HG03432 (cell line): ENCODE results near the gene UBAC2.

Experiments
- ATAC-seq: cut with Tn5 transposase; IDR thresholded peaks from one replicate; pipeline ENCODE4 v1.9.1; 2021; ENCODE audit warnings: mild to moderate bottlenecking, moderate library complexity; ENCODE audit not compliant: unreplicated experiment

Gene UBAC2

DNA sequence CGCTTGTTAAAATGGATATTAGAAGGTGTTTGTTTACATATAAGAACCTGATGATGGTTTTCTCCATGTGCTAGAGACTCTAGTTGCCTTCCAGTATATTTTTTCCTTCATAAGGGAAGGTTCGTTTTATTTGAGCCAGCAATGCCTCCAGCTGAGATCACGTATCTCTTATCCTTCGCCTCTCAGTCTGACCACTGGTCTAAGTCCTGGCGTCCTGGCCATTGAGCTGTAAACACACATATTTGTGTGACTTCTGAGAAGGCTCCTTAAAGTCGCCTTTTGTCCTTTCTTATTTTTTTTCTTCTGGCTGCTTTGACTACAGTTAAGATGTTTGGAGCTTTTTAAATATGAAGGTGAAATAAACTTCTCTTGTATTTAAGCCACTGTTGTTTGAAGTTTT, 130.3 kb downstream of the UBAC2 start:
- ATAC-seq: no peak

DNA sequence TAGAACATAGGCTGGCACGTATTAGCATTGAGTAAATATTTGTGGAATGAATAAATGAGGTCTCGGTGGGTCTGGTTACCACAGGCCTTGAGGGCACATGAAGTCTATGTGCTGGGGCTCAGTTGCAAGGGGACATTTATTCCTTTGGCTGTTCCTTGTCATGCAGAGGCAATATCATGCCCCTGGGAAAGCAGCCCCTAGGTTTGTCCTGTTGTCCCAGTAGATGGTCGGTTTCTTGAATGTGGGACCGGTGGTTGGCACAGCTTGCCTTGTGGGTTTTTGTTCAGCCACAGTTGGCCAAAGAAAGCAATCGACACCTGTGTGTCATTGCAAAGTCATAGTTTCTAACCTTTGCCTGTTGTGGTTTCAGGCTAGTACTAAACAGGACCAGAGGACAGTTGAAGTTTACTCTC, 131.2 kb downstream of the UBAC2 start:
- ATAC-seq: peak; percentile 85

GRCh38 chr13:99332456-99332855, 131.8 kb downstream of the UBAC2 start:
- peak; percentile 2 for ATAC-seq

- no peak for ATAC-seq
Observed at GRCh38 chr13:99334221-99334620, 133.6 kb downstream of the UBAC2 start.

- no peak for ATAC-seq
Observed at GRCh38 chr13:99335087-99335486, 134.4 kb downstream of the UBAC2 start.

DNA sequence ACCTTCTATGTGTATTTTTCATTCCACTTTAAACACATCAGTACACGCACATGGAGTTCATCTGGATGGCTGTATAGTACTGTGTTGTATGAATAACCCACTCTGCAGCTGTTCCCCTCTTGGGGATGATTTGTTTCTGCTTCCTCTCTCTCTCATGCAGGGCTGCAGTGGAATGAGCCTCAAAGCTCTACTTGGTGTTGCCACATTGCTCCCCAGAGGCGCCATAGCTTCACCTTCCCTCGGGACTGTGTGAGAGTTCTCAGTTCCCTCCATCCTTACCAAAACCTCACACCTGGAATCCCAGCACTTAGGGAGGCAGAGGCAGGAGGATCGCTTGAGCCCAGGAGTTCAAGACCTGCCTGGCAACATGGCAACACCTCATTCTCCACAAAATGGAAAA, 134.9 kb downstream of the UBAC2 start:
- ATAC-seq: peak; percentile 74

DNA sequence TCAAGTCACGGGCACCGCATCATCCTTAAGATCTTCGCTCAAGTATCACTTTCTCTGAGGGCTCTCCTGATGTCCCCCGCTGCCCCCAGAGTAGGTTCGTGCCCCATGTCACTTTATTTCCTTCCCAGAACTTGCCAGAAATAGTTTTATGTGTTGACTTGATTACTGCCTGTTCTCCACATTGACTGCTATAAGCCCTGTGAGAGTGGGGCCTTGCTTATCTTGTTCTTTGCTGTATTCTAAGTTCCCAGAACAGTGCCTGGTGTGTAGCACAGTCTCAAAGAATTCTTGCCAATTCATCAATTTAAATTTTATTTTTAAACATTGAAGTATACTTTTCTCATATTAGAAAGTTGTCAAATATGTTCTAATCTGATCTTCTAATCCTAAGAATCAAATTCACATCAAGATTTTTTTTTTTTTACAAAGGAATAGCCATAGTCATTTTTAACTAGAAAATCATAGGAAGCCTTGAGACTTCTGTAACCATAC, 138.6 kb downstream of the UBAC2 start:
- ATAC-seq: no peak

DNA sequence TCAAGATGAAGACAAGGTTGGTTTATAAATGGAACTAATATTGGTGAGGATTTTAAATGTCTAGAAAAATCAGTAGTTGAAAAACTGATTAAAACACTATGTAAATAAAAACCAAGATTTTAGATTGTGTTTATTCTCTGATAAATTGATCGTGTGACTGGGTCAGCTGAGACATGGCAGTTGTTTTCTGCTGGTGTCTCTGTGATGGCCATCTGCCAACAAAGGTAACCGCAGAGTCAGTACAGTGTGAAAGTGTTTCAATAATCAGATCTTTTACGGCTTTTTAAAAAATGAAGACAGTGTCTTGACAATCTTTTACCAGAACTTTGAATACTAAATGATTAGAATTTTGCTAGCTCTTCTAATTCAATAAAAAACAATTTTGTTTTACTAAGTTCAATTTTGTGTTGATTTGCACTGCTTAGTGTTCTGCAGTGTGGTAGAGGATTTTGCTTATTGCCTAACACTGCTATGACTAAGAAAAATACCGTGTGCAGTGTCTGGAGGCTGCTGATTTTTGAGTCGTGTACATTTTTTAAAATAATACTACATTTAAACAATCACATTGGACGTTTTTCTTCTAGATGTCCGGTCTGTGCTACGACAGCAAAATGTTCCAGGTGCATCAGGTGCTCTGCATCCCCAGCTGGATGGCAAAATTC, 139.2 kb downstream of the UBAC2 start:
- ATAC-seq: no peak

DNA sequence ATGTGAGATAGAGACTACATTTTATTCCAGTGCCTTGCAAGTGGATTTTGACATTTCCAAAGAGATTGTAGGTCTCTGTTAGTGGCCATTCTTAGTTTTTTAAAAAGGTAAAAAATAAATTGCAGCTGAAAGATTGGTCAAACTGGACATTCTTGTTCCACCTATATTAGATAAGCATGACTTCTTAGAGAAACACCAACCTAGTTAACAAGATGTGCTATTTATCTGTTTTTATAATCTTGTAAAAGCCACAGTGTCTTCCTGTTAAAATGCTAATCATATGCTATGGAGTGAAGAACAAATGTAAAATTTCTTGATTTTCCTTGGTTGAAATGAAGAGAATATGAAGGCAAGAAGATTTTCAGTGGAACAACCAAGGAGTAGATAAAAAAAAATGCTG, 140.0 kb downstream of the UBAC2 start:
- ATAC-seq: no peak

- no peak for ATAC-seq
Observed at GRCh38 chr13:99341969-99342722, 141.5 kb downstream of the UBAC2 start.

DNA sequence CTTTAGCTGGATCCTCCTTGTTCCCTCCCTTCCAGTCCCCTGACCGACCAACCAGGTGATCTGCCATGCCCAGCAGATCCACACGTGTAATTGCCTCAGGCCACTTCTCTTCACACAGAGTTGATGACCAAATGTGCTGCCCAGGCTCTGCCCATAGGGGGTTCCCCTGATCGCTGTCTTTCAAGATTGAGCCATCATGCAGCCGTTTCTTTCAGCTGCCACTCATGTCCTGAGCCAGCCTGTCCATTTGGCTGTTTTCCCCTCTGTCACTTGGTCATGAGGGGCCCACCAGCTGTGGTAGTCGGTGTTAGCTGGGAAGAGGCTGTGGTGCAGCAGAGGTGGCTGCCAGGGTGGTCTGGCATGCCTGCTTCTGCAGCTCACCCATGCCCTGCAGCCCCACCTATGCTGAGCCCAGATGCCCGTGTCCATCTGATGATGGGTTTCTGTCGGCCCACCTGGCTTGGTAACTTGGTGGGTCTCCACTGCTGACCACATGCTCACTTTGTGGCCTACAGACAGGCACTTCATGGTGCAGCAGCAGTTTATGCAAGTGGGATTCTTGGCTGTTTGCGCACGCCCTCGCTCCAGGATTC, 142.2 kb downstream of the UBAC2 start:
- no peak for ATAC-seq

DNA sequence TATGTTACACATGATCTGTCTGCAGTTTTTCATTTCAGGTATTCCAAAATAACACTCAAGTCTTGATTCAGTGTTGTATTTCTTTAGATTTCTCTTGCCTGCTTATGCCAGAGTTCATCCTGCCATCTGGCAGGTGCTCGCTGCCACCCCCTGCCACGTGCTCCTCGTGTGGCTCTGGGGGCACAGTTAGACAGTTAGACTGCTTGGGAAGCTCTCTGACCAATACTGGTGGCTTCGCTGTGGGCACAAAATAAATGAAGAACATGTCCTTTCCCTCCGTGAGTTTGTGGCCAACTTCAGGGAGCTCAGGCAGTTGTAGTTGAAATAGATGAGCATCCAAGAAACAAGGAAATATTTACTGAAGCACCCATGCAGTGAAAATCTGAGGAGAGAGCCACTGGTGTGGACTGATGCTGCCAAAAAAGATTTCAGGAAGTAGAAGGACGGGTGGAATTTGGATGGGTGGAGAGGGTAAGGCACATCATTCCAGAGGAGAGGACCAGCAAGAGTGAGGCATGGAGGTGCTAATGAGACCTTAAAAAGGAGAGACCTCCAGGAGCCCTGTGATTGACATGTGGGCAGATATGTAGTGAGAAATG, 144.1 kb downstream of the UBAC2 start:
- no peak for ATAC-seq

DNA sequence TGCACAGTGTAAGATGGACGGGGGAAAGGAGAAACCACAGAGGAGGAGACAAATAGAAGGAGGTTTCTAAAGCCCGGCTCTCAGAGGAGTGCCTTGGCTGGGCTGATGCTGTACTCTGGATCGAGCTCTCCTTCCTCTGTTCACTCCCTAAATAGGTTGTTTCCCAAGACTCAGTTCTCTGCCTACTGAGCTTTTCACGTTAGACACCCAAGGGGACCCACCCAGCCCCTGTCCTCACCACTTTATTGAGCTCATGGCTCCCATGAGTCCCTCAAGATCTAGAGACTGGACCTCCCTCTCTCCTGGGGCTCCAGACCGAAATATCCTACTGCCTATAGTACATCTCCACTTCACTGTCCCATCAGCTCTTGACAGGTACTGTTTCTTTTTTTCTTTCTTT, 144.7 kb downstream of the UBAC2 start:
- no peak for ATAC-seq

GRCh38 chr13:99346335-99347042, 145.8 kb downstream of the UBAC2 start:
- no peak for ATAC-seq

GRCh38 chr13:99347335-99347878, 146.8 kb downstream of the UBAC2 start:
- peak; percentile 13 for ATAC-seq

GRCh38 chr13:99347911-99348451, 147.3 kb downstream of the UBAC2 start:
- peak; percentile 70 for ATAC-seq

DNA sequence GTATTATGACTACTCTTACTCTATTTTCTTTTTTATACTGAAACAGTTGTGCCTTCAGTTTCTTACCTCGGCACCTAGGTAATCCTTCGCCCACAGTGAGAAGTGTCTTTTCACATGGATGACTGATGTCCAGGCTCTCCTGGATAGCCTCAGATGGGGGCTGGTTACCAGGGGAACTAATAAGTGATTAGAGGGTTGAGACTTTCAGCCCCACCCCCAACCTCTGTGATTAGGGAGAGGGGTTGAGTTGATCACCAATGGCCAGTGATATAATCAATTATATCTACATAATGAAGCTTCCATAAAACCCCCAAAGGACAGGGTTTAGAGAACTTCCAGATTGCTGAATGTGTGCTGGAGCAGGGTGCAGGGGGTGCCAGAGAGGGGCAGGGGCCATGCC, 149.5 kb downstream of the UBAC2 start:
- ATAC-seq: no peak

GRCh38 chr13:99351772-99352171, 151.1 kb downstream of the UBAC2 start:
- ATAC-seq: no peak

DNA sequence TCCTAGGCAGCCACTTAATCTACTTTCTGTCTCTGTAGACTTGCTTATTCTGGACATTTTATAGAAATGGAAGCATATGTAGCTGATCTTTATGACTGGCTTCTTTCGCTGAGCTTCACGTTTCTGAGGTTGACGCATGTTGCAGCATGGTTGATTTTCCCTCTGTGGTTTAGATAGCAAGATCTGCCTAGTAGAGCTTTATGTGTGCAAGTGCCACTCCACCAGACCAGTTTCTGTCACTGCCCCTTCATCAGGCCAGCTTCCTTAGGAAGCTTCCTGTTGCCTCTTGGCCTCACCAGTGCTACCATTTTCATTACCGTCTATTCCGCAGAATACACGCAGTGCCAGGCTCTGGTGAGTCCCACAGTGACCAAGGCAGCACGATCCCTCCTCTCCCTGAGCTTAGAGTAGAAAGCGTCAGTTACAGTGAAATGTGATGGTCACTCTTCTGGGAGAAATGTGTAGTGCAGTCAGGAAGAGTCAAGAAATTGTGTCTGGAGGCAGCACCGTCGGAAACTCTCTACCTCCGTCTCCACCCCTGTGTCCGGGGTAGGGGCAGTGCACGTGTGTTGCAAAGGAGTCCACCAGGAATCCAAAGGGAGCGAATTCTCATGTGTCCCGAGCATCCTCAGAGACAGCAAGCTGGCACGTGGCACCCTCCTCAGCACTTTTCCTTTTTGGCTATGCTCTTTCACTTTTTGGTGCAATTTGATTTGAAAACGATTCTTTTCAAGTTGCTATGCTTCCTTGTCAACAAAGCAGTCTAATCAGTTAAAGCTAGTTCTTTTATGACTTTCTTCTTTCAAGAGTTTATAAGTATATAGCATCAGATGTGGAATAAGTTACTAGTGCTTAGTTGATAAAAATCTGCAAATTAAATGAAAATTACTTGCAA, 151.9 kb downstream of the UBAC2 start:
- no peak for ATAC-seq

DNA sequence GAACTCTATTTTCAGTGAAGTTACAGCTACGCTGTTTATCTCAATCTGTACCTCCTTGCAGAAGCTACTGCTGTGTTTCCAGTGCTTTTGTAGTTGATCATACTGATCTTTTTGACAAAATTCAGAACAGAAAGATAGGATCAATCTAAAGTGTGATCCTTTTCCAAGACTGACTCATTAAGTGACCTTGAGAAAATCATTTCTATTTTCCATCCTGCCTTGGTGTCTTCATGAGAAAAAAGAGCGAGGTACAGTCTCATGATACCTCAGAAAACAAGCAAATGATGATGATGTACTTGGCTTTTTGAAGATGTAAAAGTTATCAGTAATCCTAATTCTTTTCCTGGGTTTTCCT, 152.6 kb downstream of the UBAC2 start:
- no peak for ATAC-seq
